ENCODE measurements around the gene CERS5. TPM values are rescaled to one million over a fixed set of nuclear protein-coding genes. Genes with fewer than 3 reads are reported as not detected.
A peak's percentile ranks its signal among the peaks of the same experiment; 100 is the strongest.
"Not testable (repeated sequence)": the region's sequence is repeated elsewhere in the genome, so short reads cannot be mapped to it uniquely, and the experiment has no call there.

The CERS5 gene
- total RNA-seq, 2 experiments from 2014 or later: 47.1 to 53.0 TPM

GRCh38 chr12:50084775-50085614 is 82.2 kb downstream of the CERS5 start, which contains the start of gene SMARCD1:
Gene SMARCD1, plus strand, starts transcription at chr12:50085342. Its CDS starts 28 bp downstream, at chr12:50085370.
- Mint-ChIP-seq H3K27ac (peak within 1 kb of the TSS; percentile 96), H3K9me3 (no peaks in the 10 kb centered on the region), H3K36me3 (peaks cover 6% of the 10 kb centered on the region), H3K27me3 (no peaks in the 10 kb centered on the region), H3K4me3 (peak within 1 kb of the TSS; percentile 95), H3K4me1 (peaks cover 23% of the 10 kb centered on the region)
- peak; percentile 89 for ATAC-seq (ENCODE audit: low read depth)
- POLR2A ChIA-PET: interaction anchor here (0.6 to 2.2 kb wide), 15 partner anchors 14 to 1083 kb away, joined by 3 to 27 read pairs (median 4); partner anchors contain the start of genes CERS5, COX14, LIMA1 and RACGAP1
- peak; percentile 82 for DNase-seq

- not testable (repeated sequence) for H3K9me3 Mint-ChIP-seq; H3K36me3 Mint-ChIP-seq; ATAC-seq (ENCODE audit: low read depth); H3K27me3 Mint-ChIP-seq; DNase-seq
- peaks cover 23% of the 10 kb centered on the region for H3K4me1 Mint-ChIP-seq
- peak overlapping the region; percentile 95 for H3K4me3 Mint-ChIP-seq
- H3K27ac Mint-ChIP-seq: peak overlapping the region; percentile 96
- POLR2A ChIA-PET: interaction anchor here (0.6 to 2.2 kb wide), 12 partner anchors 14 to 199 kb away, joined by 3 to 27 read pairs (median 4); partner anchors contain the start of genes CERS5, COX14, LIMA1 and RACGAP1
Observed at GRCh38 chr12:50084409-50084774, 82.8 kb downstream of the CERS5 start.

GRCh38 chr12:50083301-50083700 is 83.9 kb downstream of the CERS5 start:
- POLR2A ChIA-PET: interaction anchor here (0.6 to 1.2 kb wide), 2 partner anchors 28 to 200 kb away, joined by 3 to 5 read pairs; partner anchors contain the start of genes COX14 and LIMA1
- Mint-ChIP-seq H3K9me3 (no peaks in the 10 kb centered on the region), H3K4me3 (peak overlapping the region; percentile 66), H3K27ac (peak overlapping the region; percentile 53), H3K27me3 (no peaks in the 10 kb centered on the region), H3K36me3 (peaks cover 4% of the 10 kb centered on the region), H3K4me1 (peaks cover 16% of the 10 kb centered on the region)
- DNase-seq (no peak), ATAC-seq (ENCODE audit: low read depth) (no peak)

- no peaks in the 10 kb centered on the region for H3K27me3 Mint-ChIP-seq
- no peak overlapping the region for H3K4me3 Mint-ChIP-seq
- H3K9me3 Mint-ChIP-seq: no peaks in the 10 kb centered on the region
- POLR2A ChIA-PET: interaction anchor here (0.6 to 1.2 kb wide), 2 partner anchors 29 to 201 kb away, joined by 3 to 5 read pairs; partner anchors contain the start of genes COX14 and LIMA1
- peaks cover 6% of the 10 kb centered on the region for H3K36me3 Mint-ChIP-seq
- peak overlapping the region; percentile 35 for H3K27ac Mint-ChIP-seq
- no peak for DNase-seq
- peaks cover 16% of the 10 kb centered on the region for H3K4me1 Mint-ChIP-seq
- no peak for ATAC-seq (ENCODE audit: low read depth)
Observed at GRCh38 chr12:50082644-50083043, 84.5 kb downstream of the CERS5 start.

- Mint-ChIP-seq H3K36me3 (peaks cover 2% of the 10 kb centered on the region), H3K27ac (no peak overlapping the region), H3K27me3 (no peaks in the 10 kb centered on the region), H3K4me3 (no peak overlapping the region), H3K9me3 (no peaks in the 10 kb centered on the region), H3K4me1 (peaks cover 9% of the 10 kb centered on the region)
- DNase-seq (no peak), ATAC-seq (ENCODE audit: low read depth) (no peak)
- POLR2A ChIA-PET: interaction anchor here (0.5 kb wide), 1 partner anchor 81 kb away, joined by 3 read pairs; no protein-coding TSS in a partner anchor
Observed at GRCh38 chr12:50081096-50081808, 85.9 kb downstream of the CERS5 start.

- POLR2A ChIA-PET: no interaction called here
- Mint-ChIP-seq H3K36me3 (peaks cover 2% of the 10 kb centered on the region), H3K4me3 (no peak overlapping the region), H3K27ac (no peak overlapping the region), H3K27me3 (no peaks in the 10 kb centered on the region), H3K9me3 (no peaks in the 10 kb centered on the region), H3K4me1 (peaks cover 2% of the 10 kb centered on the region)
- no peak for ATAC-seq (ENCODE audit: low read depth)
- no peak for DNase-seq
Observed at GRCh38 chr12:50079771-50080170, 87.4 kb downstream of the CERS5 start.

Other genes with a start within 250 kb of the CERS5 start
- gene AQP2, start 216.6 kb downstream of the CERS5 start, total RNA-seq: not detected
- not detected for gene AQP5, start 205.5 kb downstream of the CERS5 start, total RNA-seq
- not detected for gene AQP6, start 194.4 kb downstream of the CERS5 start, total RNA-seq
- gene RACGAP1, start 141.9 kb downstream of the CERS5 start, total RNA-seq: 100 to 1,000 TPM; 132 to 135 TPM
- gene ASIC1, start 109.8 kb downstream of the CERS5 start, total RNA-seq: 10 to 100 TPM; 31.3 to 33.3 TPM
- 10 to 100 TPM; 57.2 to 68.1 TPM for gene SMARCD1, start 82.0 kb downstream of the CERS5 start, total RNA-seq
- gene GPD1, start 63.4 kb downstream of the CERS5 start, total RNA-seq: under 1 TPM; 0.33 to 0.91 TPM
- 10 to 100 TPM; 47.5 to 54.2 TPM for gene COX14, start 55.1 kb downstream of the CERS5 start, total RNA-seq
- gene LIMA1, start 116.2 kb upstream of the CERS5 start, total RNA-seq: 10 to 100 TPM; 11.3 to 13.6 TPM
- not detected for gene FAM186A, start 229.2 kb upstream of the CERS5 start, total RNA-seq
- gene LARP4, start 233.5 kb upstream of the CERS5 start, total RNA-seq: 10 to 100 TPM; 39.6 to 40.6 TPM

Measured in activated naive CD8-positive, alpha-beta T cell treated with anti-CD3 and anti-CD28 coated beads, Interleukin-2, amount 10 ng/mL, durations not matched to agents 7 days and 5 days (primary cell).